Urothelium cell line (cell line): ENCODE measurements around the gene ROCK2.
A peak's percentile ranks its signal among the peaks of the same experiment; 100 is the strongest.
"Not testable (repeated sequence)": the region's sequence is repeated elsewhere in the genome, so short reads cannot be mapped to it uniquely, and the experiment has no call there.

ENCODE experiments used
- DNase-seq: peaks from one replicate; pipeline ENCODE4 v3.0.0; 2011; ENCODE audit warnings: low spot score, mixed read lengths
- FAIRE-seq: peaks from 2 replicates; lab custom pipeline; 2011; peaks lifted over from hg19 to GRCh38; lab: Jason Lieb, UNC

The ROCK2 gene

DNA sequence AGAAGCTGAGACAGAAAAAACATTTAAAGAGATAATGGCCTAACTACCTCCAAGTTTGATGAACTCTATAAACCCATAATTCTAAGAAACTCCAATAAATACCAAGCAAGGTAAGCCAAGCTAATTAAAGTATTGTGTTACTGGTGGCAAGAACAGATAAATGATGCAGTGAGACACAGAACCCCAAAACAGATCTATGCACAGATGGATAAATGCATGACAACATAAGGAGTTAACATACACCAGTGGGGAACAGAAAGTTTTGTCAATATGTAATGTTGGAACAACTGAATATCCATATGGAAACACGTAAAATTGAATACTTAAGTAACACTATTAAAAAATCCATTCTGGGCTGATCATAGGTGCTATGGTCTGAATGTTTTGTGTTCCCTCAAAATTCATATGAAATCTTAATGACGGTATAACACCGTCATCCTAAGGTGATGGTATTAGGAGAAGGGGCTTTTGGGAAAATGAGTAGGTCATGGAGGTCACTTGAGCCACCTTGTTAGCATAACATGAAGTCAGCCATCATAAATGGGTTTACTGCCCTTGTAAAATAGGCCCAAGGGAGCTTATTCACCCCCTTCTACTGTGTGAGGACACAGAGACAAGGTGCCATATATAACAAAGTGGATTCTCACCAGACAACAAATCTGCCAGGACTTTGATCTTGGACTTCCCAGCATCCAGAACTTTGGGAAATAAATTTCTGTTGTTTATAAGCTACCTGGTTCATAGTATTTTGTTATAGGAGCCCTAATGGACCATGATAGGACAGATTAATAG, 102.8 kb downstream of the ROCK2 start:
- FAIRE-seq (no peak), DNase-seq (no peak)

GRCh38 chr2:11239666-11240462, 104.6 kb downstream of the ROCK2 start:
- no peak for FAIRE-seq
- peak; percentile 48 for DNase-seq

DNA sequence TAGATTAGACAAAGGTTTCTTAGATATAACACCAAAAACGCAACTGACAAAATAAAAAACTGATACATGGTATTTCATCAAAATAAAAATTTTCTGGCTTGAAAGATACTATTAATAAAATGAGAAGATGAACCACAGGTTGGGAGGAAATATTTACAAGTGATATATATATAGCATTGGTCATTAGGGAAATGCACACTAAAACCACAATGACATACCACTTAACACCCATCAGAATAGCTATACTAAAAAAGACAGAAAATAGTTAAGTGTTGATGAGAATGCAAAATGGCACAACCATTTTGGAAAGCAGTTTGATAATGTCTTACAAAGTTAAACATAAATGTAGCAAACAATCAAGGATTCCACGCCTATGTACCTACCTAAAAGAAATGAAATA, 105.3 kb downstream of the ROCK2 start:
- FAIRE-seq = no peak
- DNase-seq = no peak

- no peak for DNase-seq
- FAIRE-seq = no peak
These were observed 107.3 kb downstream of the ROCK2 start for GRCh38 chr2:11237122-11237521.

- DNase-seq (no peak), FAIRE-seq (no peak)
These were observed 108.1 kb downstream of the ROCK2 start for GRCh38 chr2:11236335-11236734.

DNA sequence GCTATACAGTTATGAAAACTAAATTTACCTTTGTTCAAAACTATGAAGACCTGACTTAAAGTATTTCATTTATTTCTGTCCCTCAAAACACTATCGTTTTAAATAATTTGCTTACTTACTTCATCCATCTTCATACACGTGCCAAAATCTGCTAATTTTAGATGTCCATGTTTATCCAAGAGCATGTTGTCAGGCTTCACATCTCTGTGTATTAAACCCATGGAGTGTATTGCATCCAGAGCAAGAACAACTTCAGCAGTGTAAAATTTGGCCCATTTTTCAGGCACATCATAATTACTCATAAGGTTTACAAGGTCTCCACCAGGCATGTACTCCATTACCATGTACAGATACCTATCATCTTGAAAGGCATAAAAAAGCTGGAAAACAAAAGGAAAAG, 108.9 kb downstream of the ROCK2 start:
- no peak for FAIRE-seq
- no peak for DNase-seq

GRCh38 chr2:11234309-11234708, 110.1 kb downstream of the ROCK2 start:
- DNase-seq (no peak), FAIRE-seq (no peak)

GRCh38 chr2:11231193-11231592, 113.2 kb downstream of the ROCK2 start:
- FAIRE-seq, DNase-seq: not testable (repeated sequence)

- FAIRE-seq (no peak), DNase-seq (no peak)
These were observed 115.7 kb downstream of the ROCK2 start for GRCh38 chr2:11228692-11229091.

GRCh38 chr2:11227595-11227994, 116.8 kb downstream of the ROCK2 start:
- FAIRE-seq = no peak
- no peak for DNase-seq

- no peak for DNase-seq
- no peak for FAIRE-seq
These were observed 119.5 kb downstream of the ROCK2 start for GRCh38 chr2:11224887-11225286.

- DNase-seq (no peak), FAIRE-seq (no peak)
These were observed 121.6 kb downstream of the ROCK2 start for GRCh38 chr2:11222845-11223244.

GRCh38 chr2:11220445-11220844, 124.0 kb downstream of the ROCK2 start:
- FAIRE-seq = peak; percentile 46
- no peak for DNase-seq

DNA sequence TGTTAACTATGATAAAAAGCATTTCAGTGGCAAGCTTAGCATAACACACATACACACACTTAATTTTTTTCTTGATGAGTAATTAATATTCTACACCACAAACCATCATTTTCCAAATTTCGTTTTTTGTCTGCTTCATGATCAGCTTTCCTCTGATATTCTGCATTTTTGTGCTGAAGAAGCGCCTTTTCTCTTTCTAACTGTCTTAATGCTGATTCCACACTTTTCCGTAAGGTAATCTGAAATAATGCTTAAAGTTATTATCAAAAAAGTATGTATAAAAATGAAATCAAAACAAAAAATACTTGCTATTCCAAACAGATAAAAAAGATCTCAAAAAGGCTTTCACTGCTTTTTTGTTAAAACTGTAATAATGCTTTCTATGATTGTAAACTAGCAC, 129.0 kb downstream of the ROCK2 start:
- FAIRE-seq (no peak), DNase-seq (no peak)

GRCh38 chr2:11214770-11215169, 129.7 kb downstream of the ROCK2 start:
- no peak for FAIRE-seq

DNA sequence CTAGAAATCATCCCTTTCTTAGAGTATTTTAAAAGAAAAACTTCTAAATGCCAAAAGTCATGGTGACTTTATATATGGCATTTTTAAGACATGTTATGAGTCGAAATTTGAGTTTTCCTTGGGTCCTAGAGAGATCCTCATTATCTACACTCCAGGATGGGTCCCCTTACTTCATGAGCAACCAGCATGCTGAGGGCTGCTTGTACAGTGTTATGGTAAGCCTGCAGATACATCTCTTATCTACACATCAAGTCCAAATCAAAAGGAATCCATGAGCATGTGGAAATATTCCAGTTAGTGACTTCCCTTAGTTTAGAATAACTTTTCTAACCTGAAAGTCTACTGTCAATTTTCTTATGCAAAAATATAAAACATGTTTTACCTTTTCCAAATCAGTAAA, 130.5 kb downstream of the ROCK2 start:
- FAIRE-seq (no peak), DNase-seq (no peak)

More at GRCh38 chr2:11214770-11215169, 129.7 kb downstream of the ROCK2 start:
- DNase-seq = no peak

- FAIRE-seq = peak; percentile 59
- DNase-seq = peak; percentile 46
These were observed 131.3 kb downstream of the ROCK2 start for GRCh38 chr2:11213090-11213638.

- FAIRE-seq (no peak), DNase-seq (no peak)
These were observed 131.8 kb downstream of the ROCK2 start for GRCh38 chr2:11212645-11213044.

DNA sequence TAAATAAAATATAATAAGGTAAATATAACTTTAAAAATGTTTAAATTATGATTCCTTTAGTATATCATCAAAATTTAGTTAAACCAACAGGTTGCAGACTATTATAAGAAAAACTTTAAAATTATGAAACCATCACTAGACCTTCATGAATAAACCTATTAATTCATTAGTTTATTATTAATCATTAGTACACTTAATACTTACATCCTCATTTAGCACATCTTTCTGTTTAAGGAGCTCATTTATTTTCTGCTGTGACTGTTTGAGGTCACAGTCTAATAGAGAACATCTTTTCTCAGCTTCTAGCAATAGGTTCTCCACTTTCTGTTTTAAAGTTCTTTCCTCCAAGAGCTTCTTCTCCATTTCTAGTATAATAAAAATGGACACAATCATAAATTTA, 136.4 kb downstream of the ROCK2 start:
- FAIRE-seq = no peak
- no peak for DNase-seq

- FAIRE-seq = no peak
These were observed 141.0 kb downstream of the ROCK2 start for GRCh38 chr2:11203480-11203879.

GRCh38 chr2:11201969-11202368, 142.5 kb downstream of the ROCK2 start:
- FAIRE-seq (no peak), DNase-seq (no peak)

More at GRCh38 chr2:11203480-11203879, 141.0 kb downstream of the ROCK2 start:
- peak; percentile 51 for DNase-seq

DNA sequence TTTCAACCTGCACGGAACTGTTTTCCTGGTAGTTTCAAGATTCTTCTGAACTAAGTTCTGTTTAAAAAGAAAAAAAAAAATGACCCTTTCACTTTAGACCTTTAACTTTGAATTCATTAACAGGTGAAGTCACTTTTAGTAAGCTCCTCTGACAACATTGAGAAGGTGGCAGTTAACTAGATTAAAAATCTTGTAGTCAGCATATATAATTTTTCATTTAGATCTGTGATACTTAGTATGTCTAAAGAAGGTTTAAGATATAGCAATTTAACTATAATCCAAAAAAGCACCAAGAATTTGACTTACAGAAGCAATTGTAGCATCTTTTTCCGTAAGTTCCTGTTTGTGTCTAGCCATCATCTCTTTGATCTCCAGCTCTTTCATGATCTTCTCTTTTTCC, 143.8 kb downstream of the ROCK2 start:
- FAIRE-seq (no peak), DNase-seq (no peak)
